Ascending aorta (tissue), 2 donors: ENCODE results near the gene NCLN. TPM values are rescaled to one million over a fixed set of nuclear protein-coding genes. Genes with fewer than 3 reads are reported as not detected.
A peak's percentile ranks its signal among the peaks of the same experiment; 100 is the strongest.

Source experiments
- DNase-seq, 2 donors: peaks; one replicate each; pipeline ENCODE4 v3.0.0-alpha.2; 2019; ENCODE audit warnings: low spot score in 2 of 2
- H3K27ac ChIP-seq, 2 donors: fragments of 200-600 bp; sonication (generic); one replicate each; pipeline ENCODE4 v1.5.1; 2016 to 2017; ENCODE audit warnings: mild to moderate bottlenecking in 1 of 2
- H3K27me3 ChIP-seq: fragments of 200-600 bp; sonication (generic); one replicate; pipeline ENCODE4 v1.5.1; 2017
- H3K36me3 ChIP-seq, 2 donors: fragments of 200-600 bp; sonication (generic); one replicate each; pipeline ENCODE4 v1.5.1; 2016
- H3K4me1 ChIP-seq, 2 donors: fragments of 200-600 bp; sonication (generic); one replicate each; pipeline ENCODE4 v1.5.1; 2016 to 2017; ENCODE audit warnings: mild to moderate bottlenecking in 1 of 2
- H3K4me3 ChIP-seq, 2 donors: fragments of 200-600 bp; sonication (generic); one replicate each; pipeline ENCODE4 v1.5.1; 2016 to 2017; ENCODE audit warnings: mild to moderate bottlenecking in 1 of 2
- H3K9me3 ChIP-seq, 2 donors: fragments of 200-600 bp; sonication (generic); one replicate each; pipeline ENCODE4 v1.5.1; 2016
- intact Hi-C: fragments of 100-400 bp; cut with DNase I; formaldehyde crosslinking; loops from one replicate; pipeline ENCODE4 v1.15.1; 2023
- total RNA-seq: library from RNA; depleted of rRNA; stranded (reverse); fragments of >200 nt; gene quantifications from one replicate; pipeline ENCODE4 v1.1.0, GENCODE V29; 2016
- TF ChIP-seq, protein P1 (sequence below), 3 experiments: fragments of 200-600 bp in 2 of 3; fragments of 450-650 bp in 1 of 3; sonication (generic) in 2 of 3; IDR thresholded peaks; one replicate each; pipeline ENCODE4 v1.5.1; 2016 to 2019; ENCODE audit warnings: antibody characterized with exemption in 3 of 3, mild to moderate bottlenecking in 1 of 3, moderate library complexity in 1 of 3

The NCLN gene
- total RNA-seq, 1 donor from 2014 or later = 118 TPM

DNA sequence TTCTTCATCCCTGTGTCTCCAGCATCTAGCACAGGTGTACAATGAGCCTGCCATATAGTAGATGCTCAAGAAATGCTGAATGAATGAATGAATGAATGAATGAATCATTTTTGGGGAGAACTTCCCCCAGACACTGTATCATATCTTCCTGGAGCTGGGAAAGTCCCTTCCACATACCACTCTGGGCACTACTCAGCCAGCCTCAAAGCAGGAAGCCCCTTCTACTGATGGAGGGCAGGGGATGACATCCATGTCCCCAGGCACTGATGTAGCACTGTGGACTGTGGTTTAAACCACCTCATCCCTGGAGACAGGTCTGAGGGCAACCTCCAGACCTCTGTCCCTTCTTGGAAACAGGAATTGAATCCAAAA is 45.1 kb upstream of the NCLN start:
- TF ChIP-seq, protein P1, sequence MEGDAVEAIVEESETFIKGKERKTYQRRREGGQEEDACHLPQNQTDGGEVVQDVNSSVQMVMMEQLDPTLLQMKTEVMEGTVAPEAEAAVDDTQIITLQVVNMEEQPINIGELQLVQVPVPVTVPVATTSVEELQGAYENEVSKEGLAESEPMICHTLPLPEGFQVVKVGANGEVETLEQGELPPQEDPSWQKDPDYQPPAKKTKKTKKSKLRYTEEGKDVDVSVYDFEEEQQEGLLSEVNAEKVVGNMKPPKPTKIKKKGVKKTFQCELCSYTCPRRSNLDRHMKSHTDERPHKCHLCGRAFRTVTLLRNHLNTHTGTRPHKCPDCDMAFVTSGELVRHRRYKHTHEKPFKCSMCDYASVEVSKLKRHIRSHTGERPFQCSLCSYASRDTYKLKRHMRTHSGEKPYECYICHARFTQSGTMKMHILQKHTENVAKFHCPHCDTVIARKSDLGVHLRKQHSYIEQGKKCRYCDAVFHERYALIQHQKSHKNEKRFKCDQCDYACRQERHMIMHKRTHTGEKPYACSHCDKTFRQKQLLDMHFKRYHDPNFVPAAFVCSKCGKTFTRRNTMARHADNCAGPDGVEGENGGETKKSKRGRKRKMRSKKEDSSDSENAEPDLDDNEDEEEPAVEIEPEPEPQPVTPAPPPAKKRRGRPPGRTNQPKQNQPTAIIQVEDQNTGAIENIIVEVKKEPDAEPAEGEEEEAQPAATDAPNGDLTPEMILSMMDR (IDR thresholded peaks at IDR 0.05) = no peak
- no peak for DNase-seq
- Histone ChIP-seq H3K27ac (no peak overlapping the region), H3K27me3 (no peaks in the 10 kb centered on the region), H3K4me1 (no peaks in the 10 kb centered on the region), H3K4me3 (no peak overlapping the region), H3K9me3 (no peaks in the 10 kb centered on the region), H3K36me3 (no peaks in the 10 kb centered on the region)
- intact Hi-C loops = no loop called here

DNA sequence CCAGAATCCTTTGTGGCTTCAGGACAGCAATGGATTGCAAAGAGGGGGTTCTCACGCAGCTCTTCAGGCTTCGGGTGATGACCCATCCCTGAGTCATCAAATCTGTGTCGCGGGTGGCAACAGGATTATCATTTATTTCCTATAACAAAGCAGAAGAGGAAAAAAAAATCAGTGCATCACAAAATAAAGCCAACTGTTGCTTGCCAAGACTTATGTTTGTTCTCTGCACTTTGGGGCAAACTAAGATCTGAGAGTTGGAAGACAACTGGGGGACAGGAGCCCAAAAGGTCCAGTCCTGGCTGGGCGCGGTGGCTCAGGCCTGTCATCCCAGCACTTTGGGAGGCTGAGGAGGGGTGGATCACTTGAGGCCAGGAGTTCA is 43.4 kb upstream of the NCLN start:
- H3K27me3 ChIP-seq = no peaks in the 10 kb centered on the region

DNA sequence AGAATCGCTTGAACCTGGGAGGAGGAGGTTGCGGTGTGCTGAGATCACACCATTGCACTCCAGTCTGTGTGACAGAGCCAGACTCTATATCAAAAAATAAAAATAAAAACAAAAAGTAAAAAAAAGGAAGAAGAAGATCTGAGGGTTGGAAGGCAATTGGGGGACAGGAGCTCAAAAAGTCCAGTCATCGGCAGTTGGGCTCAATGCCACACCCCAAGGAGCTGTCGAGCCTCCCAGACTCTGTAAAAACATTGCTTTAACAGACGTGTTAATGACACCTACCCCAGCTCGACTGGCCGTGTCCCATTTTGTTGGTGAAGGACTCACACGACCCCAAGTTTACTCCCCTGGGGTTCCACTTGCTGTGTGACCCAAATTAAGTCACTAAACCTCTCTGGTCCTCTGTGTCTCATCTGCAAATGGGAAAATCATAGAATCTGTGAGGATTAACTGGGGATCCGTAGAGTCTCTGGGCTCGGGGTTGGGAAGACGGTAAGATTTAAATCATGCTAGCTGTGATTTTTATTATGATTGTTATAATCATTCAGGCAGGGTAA is 42.9 kb upstream of the NCLN start:
- Histone ChIP-seq H3K4me3 (no peak overlapping the region), H3K9me3 (no peaks in the 10 kb centered on the region), H3K4me1 (no peaks in the 10 kb centered on the region), H3K27ac (peak overlapping the region; percentile 55), H3K27me3 (no peaks in the 10 kb centered on the region), H3K36me3 (no peaks in the 10 kb centered on the region)
- intact Hi-C loops = no loop called here
- TF ChIP-seq, protein P1 (IDR thresholded peaks at IDR 0.05) = no peak
- DNase-seq = no peak

More for the DNA sequence above, 43.4 kb upstream of the NCLN start:
- Histone ChIP-seq H3K36me3 (no peaks in the 10 kb centered on the region), H3K27ac (peak overlapping the region; percentile 55), H3K4me1 (no peaks in the 10 kb centered on the region), H3K9me3 (no peaks in the 10 kb centered on the region), H3K4me3 (no peak overlapping the region)
- TF ChIP-seq, protein P1 (IDR thresholded peaks at IDR 0.05) = no peak
- no peak for DNase-seq
- intact Hi-C loops = no loop called here

DNA sequence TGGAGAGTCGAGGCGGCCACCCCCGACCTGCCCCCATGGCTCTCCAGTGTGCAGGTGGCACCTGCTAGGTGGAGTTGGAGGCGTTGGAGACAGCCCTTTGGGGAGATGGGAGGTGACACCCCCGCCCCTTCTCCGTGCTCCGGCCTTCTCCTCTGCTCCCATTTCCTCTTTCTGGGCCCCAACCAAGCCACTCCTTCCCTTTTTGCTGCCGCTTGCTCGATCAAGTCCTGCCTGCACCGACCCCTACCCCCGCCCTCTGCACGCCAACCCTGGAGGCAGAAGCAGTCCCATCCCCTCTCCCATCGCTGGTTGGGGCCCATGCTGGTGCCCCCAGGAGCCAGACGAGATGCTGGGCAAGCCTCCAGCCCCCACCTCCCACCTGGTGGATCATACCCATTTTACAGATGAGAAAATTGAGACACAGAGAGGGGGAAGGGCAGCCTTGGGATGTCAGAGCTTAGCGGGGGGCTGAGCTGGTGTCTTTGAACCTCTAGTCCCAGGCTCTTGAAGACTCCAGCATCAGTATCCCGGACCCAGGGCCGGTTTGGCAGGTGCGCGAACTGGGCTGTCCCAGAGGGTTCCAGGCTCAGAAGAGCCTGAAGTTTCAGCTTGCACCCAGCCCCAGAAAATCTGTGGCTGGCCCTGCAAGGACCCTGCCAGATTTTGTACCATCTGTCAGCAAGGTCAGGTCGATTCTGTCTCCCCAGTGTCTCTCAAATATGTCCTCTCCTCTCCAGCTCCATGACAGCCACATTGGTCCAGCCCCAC is 39.6 kb upstream of the NCLN start:
- Histone ChIP-seq H3K9me3 (no peaks in the 10 kb centered on the region), H3K36me3 (no peaks in the 10 kb centered on the region), H3K4me3 (no peak overlapping the region), H3K4me1 (no peaks in the 10 kb centered on the region), H3K27ac (no peak overlapping the region), H3K27me3 (no peaks in the 10 kb centered on the region)
- TF ChIP-seq, protein P1 (IDR thresholded peaks at IDR 0.05) = no peak
- no peak for DNase-seq
- intact Hi-C loops = no loop called here

DNA sequence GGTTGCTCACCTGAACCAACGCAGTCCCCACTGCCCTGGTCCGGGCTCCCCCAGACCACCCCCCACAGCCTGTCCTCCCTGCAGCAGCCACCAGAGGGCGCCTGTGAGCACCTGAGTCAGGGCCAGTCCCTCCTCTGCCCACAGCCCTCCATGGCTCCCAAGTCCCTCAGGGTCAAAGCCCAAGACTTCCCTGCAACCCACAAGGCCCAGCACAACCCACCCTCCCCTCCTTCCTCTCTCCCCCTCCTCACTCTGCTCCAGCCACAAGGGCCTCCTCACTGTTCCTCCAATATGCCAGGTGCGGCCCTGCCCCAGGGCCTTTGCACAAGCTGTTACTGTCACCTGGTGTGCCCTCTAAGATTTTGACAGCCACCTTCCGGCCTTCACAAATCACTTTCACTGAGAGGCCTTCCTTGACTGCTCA is 39.0 kb upstream of the NCLN start:
- Histone ChIP-seq H3K4me3 (no peak overlapping the region), H3K36me3 (no peaks in the 10 kb centered on the region), H3K4me1 (no peaks in the 10 kb centered on the region), H3K27ac (no peak overlapping the region), H3K9me3 (no peaks in the 10 kb centered on the region), H3K27me3 (no peaks in the 10 kb centered on the region)
- no peak for DNase-seq
- intact Hi-C loops = no loop called here
- TF ChIP-seq, protein P1 (IDR thresholded peaks at IDR 0.05) = peak; percentile 58 to 64 (median 60)
